Activated CD8-positive, alpha-beta T cell treated with anti-CD3 and anti-CD28 coated beads for 36 hours (primary cell): ENCODE measurements around the gene CLDN6. TPM values are rescaled to one million over a fixed set of nuclear protein-coding genes. Genes with fewer than 3 reads are reported as not detected.
A peak's percentile ranks its signal among the peaks of the same experiment; 100 is the strongest.

Experiments
- ATAC-seq: fragments of 200-7000 bp; cut with Tn5 transposase; one replicate; pipeline ENCODE4 v1.10.0; 2021; ENCODE audit warnings: mild to moderate bottlenecking, moderate library complexity
- CTCF ChIA-PET: fragments of 350-600 bp; sonication (Branson Sonifier 250); formaldehyde crosslinking; loops from one replicate; lab custom pipeline; 2021; ENCODE audit warnings: antibody characterized with exemption; lab: Charles Lee
- POLR2A ChIA-PET: fragments of 350-600 bp; sonication (Branson Sonifier 250); formaldehyde crosslinking; loops from one replicate; lab custom pipeline; 2021; ENCODE audit warnings: antibody characterized with exemption; lab: Charles Lee
- DNase-seq: peaks from one replicate; pipeline ENCODE4 v3.0.0-alpha.2; 2020
- H3K27ac Mint-ChIP-seq: one replicate; pipeline ENCODE4 v1.8.0; 2021; ENCODE audit warnings: mild to moderate bottlenecking, mixed read lengths
- H3K27me3 Mint-ChIP-seq: one replicate; pipeline ENCODE4 v1.8.0; 2021; ENCODE audit warnings: mixed read lengths
- H3K36me3 Mint-ChIP-seq: one replicate; pipeline ENCODE4 v1.8.0; 2021; ENCODE audit warnings: low read depth, mixed read lengths
- H3K4me1 Mint-ChIP-seq: one replicate; pipeline ENCODE4 v1.8.0; 2021; ENCODE audit warnings: low read depth, mixed read lengths
- H3K4me3 Mint-ChIP-seq: one replicate; pipeline ENCODE4 v1.8.0; 2021; ENCODE audit warnings: mild to moderate bottlenecking, moderate library complexity, mixed read lengths
- H3K9me3 Mint-ChIP-seq: one replicate; pipeline ENCODE4 v1.8.0; 2021; ENCODE audit warnings: mixed read lengths
- intact Hi-C: fragments of 100-400 bp; cut with micrococcal nuclease; formaldehyde crosslinking; loops from one replicate; pipeline ENCODE4 v1.10.0; 2022
- total RNA-seq, 2 experiments: library from RNA; stranded (reverse); gene quantifications; one replicate each; pipeline ENCODE4 v1.2.3, GENCODE V29; 2021
- TF ChIP-seq, protein P1 (sequence below): fragments of 200-600 bp; IDR thresholded peaks from one replicate; pipeline ENCODE4 v1.8.0; 2022; ENCODE audit warnings: antibody characterized with exemption, mild to moderate bottlenecking

The CLDN6 gene
- total RNA-seq, 2 experiments from 2014 or later, result not detected

DNA sequence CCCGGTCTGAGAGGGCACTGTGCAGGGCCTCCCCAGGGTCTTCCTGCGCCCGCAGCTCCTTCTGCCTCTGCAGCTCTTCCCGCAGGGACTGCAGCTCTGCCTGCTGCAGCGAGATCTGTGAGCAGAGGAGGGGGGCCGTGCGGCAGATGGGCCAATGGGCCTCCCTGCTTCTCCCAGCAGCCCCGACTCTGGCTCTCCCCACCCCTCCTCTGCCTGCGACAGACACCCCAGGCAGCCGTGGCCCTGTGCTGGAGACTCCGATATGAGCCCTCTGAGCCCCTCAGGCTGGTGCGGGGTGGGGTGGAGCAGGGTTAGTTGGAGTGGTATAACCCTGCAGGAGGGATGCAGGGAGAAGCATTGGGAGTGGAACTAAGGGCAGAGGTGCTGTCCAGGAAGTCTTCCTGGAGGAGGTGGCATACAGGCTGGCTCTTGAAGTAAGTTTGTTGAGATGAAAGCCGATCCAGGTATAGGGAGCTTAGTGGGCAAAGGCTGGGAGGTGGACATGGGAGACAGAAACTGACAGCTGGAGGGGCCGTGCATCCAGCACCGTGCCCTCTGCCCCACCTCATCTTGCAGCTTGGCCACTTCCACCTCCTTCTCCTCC lies 10.8 kb upstream of the CLDN6 start:
- TF ChIP-seq, protein P1, sequence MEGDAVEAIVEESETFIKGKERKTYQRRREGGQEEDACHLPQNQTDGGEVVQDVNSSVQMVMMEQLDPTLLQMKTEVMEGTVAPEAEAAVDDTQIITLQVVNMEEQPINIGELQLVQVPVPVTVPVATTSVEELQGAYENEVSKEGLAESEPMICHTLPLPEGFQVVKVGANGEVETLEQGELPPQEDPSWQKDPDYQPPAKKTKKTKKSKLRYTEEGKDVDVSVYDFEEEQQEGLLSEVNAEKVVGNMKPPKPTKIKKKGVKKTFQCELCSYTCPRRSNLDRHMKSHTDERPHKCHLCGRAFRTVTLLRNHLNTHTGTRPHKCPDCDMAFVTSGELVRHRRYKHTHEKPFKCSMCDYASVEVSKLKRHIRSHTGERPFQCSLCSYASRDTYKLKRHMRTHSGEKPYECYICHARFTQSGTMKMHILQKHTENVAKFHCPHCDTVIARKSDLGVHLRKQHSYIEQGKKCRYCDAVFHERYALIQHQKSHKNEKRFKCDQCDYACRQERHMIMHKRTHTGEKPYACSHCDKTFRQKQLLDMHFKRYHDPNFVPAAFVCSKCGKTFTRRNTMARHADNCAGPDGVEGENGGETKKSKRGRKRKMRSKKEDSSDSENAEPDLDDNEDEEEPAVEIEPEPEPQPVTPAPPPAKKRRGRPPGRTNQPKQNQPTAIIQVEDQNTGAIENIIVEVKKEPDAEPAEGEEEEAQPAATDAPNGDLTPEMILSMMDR, result no peak
- CTCF ChIA-PET, result interaction anchor here (0.7 to 10.2 kb wide), 38 partner anchors 8 to 248 kb away, joined by 3 to 135 read pairs (median 6); partner anchors contain the start of genes CLDN6, HCFC1R1, PKMYT1 and THOC6
- Mint-ChIP-seq H3K27ac (no peak overlapping the region), H3K27me3 (peaks cover 40% of the 10 kb centered on the region), H3K4me3 (peak overlapping the region; percentile 66), H3K9me3 (no peaks in the 10 kb centered on the region), H3K36me3 (peaks cover 14% of the 10 kb centered on the region), H3K4me1 (peaks cover 30% of the 10 kb centered on the region)
- DNase-seq, result no peak
- no peak for ATAC-seq
- POLR2A ChIA-PET, result interaction anchor here (0.7 to 2.1 kb wide), 9 partner anchors 8 to 824 kb away, joined by 3 to 6 read pairs (median 4); partner anchors contain the start of gene TNFRSF12A
- intact Hi-C loops, result no loop called here

DNA sequence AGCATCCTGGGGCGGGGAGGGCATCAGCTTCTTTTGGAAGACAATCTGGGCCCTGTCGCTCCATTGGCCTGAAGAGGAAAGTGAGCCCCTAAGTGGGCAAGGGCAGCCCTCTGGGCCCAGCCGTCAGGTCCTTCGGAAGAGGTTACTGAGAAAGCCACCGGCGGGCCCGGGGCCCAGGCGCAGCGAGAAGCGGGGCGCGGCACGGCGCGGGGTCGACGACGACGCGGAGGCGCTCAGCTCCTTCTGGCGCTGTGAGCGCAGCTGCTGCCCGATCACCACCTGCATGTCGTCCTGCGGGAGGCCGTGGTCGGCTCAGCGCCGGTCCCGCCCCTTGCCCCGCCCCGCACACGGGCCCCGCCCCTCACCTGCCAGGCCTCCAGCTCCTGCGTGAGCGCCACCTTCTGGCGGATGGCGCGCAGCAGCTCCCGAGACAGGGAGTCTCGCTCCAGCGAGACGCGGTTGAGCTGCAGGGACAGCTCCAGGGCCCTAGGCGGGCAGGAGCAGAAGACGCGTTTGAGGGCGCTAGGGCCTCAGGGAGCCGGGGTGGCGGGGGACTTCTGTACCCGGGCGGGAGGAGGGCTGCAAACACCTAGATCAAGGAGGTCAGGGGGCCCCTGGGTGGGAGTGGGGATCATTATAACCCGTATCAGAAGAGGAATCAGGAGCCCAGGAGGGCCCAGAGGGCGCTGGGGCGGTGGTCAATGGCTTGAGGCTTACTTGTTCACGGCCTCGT lies 10.2 kb upstream of the CLDN6 start:
- TF ChIP-seq, protein P1, result peak; percentile 91
- Mint-ChIP-seq H3K4me3 (peak overlapping the region; percentile 32), H3K4me1 (peaks cover 35% of the 10 kb centered on the region), H3K27me3 (peaks cover 33% of the 10 kb centered on the region), H3K27ac (no peak overlapping the region), H3K36me3 (peaks cover 14% of the 10 kb centered on the region), H3K9me3 (no peaks in the 10 kb centered on the region)
- ChIA-PET POLR2A (interaction anchor here (0.7 to 1.8 kb wide), 8 partner anchors 10 to 101 kb away, joined by 3 to 6 read pairs (median 4); partner anchors contain the start of genes KREMEN2 and PAQR4), CTCF (interaction anchor here (0.6 to 10.2 kb wide), 43 partner anchors 7 to 794 kb away, joined by 3 to 135 read pairs (median 5); partner anchors contain the start of genes CLDN6, HCFC1R1, PKMYT1 and THOC6)
- intact Hi-C loops, result no loop called here
- ATAC-seq (peak; percentile 44), DNase-seq (peak; percentile 91)

DNA sequence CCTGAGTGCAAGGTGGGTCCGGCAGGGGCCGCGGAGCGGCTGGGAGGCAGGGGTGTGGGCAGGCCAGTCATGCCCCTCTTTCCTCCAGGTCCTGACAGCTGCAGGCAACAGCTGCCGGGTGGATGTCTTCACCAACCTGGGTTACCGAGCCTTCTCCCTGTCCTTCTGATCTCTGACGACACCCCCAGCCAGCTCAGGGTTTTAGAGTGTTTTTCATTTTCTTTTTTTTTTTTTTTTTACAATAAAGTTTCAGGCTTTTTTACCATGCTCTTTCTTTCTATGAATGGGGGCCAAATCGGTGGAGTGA lies 9.5 kb upstream of the CLDN6 start:
- DNase-seq (no peak), ATAC-seq (no peak)
- Mint-ChIP-seq H3K9me3 (no peaks in the 10 kb centered on the region), H3K4me3 (no peak overlapping the region), H3K27ac (no peak overlapping the region), H3K27me3 (peaks cover 26% of the 10 kb centered on the region), H3K36me3 (peaks cover 14% of the 10 kb centered on the region), H3K4me1 (peaks cover 40% of the 10 kb centered on the region)
- ChIA-PET CTCF (interaction anchor here (0.8 to 10.2 kb wide), 29 partner anchors 6 to 143 kb away, joined by 3 to 135 read pairs (median 8); partner anchors contain the start of genes CLDN6, HCFC1R1, THOC6 and TNFRSF12A), POLR2A (interaction anchor here (0.8 to 1.8 kb wide), 7 partner anchors 11 to 102 kb away, joined by 3 to 6 read pairs (median 4); partner anchors contain the start of genes KREMEN2 and PAQR4)
- intact Hi-C loops, result no loop called here
- TF ChIP-seq, protein P1, result no peak

DNA sequence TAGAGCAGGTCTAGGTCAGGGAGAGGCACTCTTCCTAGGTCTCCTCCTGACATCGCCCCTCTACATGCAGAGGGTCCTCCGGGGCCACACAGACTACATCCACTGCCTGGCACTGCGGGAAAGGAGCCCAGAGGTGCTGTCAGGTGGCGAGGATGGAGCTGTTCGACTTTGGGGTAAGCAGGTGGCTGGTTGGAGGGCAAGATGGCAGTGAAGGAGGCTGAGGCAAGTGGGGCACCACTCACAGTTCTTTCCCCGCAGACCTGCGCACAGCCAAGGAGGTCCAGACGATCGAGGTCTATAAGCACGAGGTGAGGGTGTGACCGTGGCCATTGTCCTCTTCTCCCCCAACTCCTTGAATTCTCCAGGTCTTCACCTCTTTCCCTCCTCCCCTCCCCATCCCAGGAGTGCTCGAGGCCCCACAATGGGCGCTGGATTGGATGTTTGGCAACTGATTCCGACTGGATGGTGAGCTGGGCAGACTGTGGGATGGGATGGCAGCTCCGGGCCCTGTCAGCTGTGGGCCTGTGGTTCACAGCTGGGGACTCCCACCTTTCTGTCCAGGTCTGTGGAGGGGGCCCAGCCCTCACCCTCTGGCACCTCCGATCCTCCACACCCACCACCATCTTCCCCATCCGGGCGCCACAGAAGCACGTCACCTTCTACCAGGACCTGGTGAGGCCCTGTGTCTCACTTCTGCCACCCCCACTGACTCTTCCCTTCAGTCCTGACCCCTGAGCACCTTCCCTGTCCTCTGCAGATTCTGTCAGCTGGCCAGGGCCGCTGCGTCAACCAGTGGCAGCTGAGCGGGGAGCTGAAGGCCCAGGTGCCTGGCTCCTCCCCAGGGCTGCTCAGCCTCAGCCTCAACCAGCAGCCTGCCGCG lies 8.9 kb upstream of the CLDN6 start:
- TF ChIP-seq, protein P1, result no peak
- ChIA-PET CTCF (interaction anchor here (0.8 to 10.2 kb wide), 19 partner anchors 6 to 142 kb away, joined by 4 to 135 read pairs (median 8); partner anchors contain the start of genes CLDN6, HCFC1R1, THOC6 and TNFRSF12A), POLR2A (interaction anchor here (0.6 to 1.8 kb wide), 6 partner anchors 11 to 162 kb away, joined by 3 to 6 read pairs (median 4); partner anchors contain the start of genes KREMEN2 and PAQR4)
- H3K4me1 Mint-ChIP-seq, result peaks cover 45% of the 10 kb centered on the region
- no peak for DNase-seq
- peaks cover 14% of the 10 kb centered on the region for H3K36me3 Mint-ChIP-seq
- H3K27ac Mint-ChIP-seq, result no peak overlapping the region
- intact Hi-C loops, result no loop called here
- H3K27me3 Mint-ChIP-seq, result peaks cover 24% of the 10 kb centered on the region
- no peaks in the 10 kb centered on the region for H3K9me3 Mint-ChIP-seq
- no peak overlapping the region for H3K4me3 Mint-ChIP-seq
- ATAC-seq, result no peak
